Muscle layer of duodenum (tissue), 2 donors: ENCODE data around the gene SNRPD2.

Source experiments
- H3K27ac ChIP-seq: one replicate; pipeline ENCODE4 v1.7.0; 2013; ENCODE audit warnings: mild to moderate bottlenecking, low read length
- H3K27me3 ChIP-seq: one replicate; pipeline ENCODE4 v1.7.0; 2013; ENCODE audit warnings: low read depth, mild to moderate bottlenecking, control low read depth, low read length
- H3K36me3 ChIP-seq, 2 donors: one replicate each; pipeline ENCODE4 v1.7.0; 2013; ENCODE audit warnings: low read length in 2 of 2, control low read depth in 1 of 2, mild to moderate bottlenecking in 1 of 2; ENCODE audit not compliant: insufficient read depth in 2 of 2, control insufficient read depth in 1 of 2
- H3K4me1 ChIP-seq, 2 donors: one replicate each; pipeline ENCODE4 v1.7.0; 2013; ENCODE audit warnings: low read length in 2 of 2, mild to moderate bottlenecking in 2 of 2, control low read depth in 1 of 2, moderate library complexity in 1 of 2; ENCODE audit not compliant: insufficient read depth in 2 of 2, control insufficient read depth in 1 of 2
- H3K4me3 ChIP-seq, 2 donors: one replicate each; pipeline ENCODE4 v1.7.0; 2013; ENCODE audit warnings: low read length in 2 of 2, low read depth in 1 of 2, mild to moderate bottlenecking in 1 of 2
- H3K9me3 ChIP-seq, 2 donors: one replicate each; pipeline ENCODE4 v1.7.0; 2013; ENCODE audit warnings: low read length in 2 of 2, control low read depth in 1 of 2, mild to moderate bottlenecking in 1 of 2; ENCODE audit not compliant: control insufficient read depth in 1 of 2
- donor health status: healthy.

The SNRPD2 gene

DNA sequence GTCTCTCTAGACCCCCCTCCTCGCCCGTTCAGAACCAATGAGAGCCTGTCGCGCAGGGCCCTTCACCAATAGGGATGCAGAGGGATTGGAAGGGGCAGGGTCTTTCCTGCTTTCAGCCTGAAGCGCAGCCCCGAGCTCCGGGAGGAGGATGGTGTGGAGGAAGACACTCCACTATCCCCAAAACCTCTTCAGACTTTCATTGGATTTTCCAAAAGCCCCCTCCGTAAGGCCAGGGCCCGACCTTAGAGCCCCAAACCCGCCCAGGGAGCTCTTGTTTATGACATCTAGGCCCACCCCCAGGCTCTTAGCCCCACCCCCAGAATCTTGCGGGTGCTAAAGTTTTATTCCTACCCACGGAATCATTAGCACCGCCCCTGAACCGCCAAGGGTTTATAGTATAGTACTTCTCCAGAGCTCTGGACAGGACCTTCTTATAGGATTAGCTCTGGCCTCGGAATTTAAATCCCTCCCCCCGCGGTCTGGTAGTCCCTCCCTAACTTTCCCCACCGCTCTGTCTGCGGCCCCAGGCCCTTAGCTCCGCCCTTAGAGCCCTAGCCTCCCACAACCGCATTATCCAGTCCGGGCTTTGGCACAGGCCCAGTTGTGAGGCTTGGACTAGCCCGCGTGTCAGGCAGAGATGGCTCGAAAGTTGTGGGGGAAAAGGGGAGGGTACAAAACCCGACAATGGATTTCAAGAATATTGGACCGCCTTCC, 46.0 kb downstream of the SNRPD2 start:
- peaks cover 11% of the 10 kb centered on the region for H3K27me3 ChIP-seq
- H3K4me1 ChIP-seq = peaks cover 0 to 36% of the 10 kb centered on the region in 2 donors
- H3K9me3 ChIP-seq = no peaks in the 10 kb centered on the region
- no peaks in the 10 kb centered on the region for H3K36me3 ChIP-seq
- peak overlapping the region; percentile 26 to 42 for H3K4me3 ChIP-seq
- H3K27ac ChIP-seq = no peak overlapping the region

- H3K4me3 ChIP-seq = peak overlapping the region in 1 of 2 donors; percentile 42
- peaks cover 0 to 36% of the 10 kb centered on the region in 2 donors for H3K4me1 ChIP-seq
These were observed 46.6 kb downstream of the SNRPD2 start for GRCh38 chr19:45645068-45645630.

GRCh38 chr19:45643927-45644771, 47.6 kb downstream of the SNRPD2 start:
- Histone ChIP-seq H3K4me1 (peaks cover 0 to 40% of the 10 kb centered on the region in 2 donors), H3K36me3 (no peaks in the 10 kb centered on the region), H3K27ac (no peak overlapping the region), H3K27me3 (peaks cover 11% of the 10 kb centered on the region), H3K4me3 (no peak overlapping the region), H3K9me3 (no peaks in the 10 kb centered on the region)

More at GRCh38 chr19:45645068-45645630, 46.6 kb downstream of the SNRPD2 start:
- Histone ChIP-seq H3K27ac (no peak overlapping the region), H3K36me3 (no peaks in the 10 kb centered on the region), H3K27me3 (peaks cover 11% of the 10 kb centered on the region), H3K9me3 (no peaks in the 10 kb centered on the region)

GRCh38 chr19:45643024-45643926, 48.5 kb downstream of the SNRPD2 start:
- H3K4me1 ChIP-seq = peaks cover 4 to 48% of the 10 kb centered on the region in 2 donors
- no peaks in the 10 kb centered on the region for H3K36me3 ChIP-seq
- H3K9me3 ChIP-seq = no peaks in the 10 kb centered on the region
- peaks cover 11% of the 10 kb centered on the region for H3K27me3 ChIP-seq
- H3K4me3 ChIP-seq = no peak overlapping the region
- H3K27ac ChIP-seq = no peak overlapping the region

- H3K9me3 ChIP-seq = no peaks in the 10 kb centered on the region
- peak overlapping the region; percentile 44 to 53 for H3K4me3 ChIP-seq
- peaks cover 11% of the 10 kb centered on the region for H3K27me3 ChIP-seq
- H3K36me3 ChIP-seq = no peaks in the 10 kb centered on the region
- H3K4me1 ChIP-seq = peaks cover 4 to 49% of the 10 kb centered on the region in 2 donors
- H3K27ac ChIP-seq = peak overlapping the region; percentile 56
These were observed 50.3 kb downstream of the SNRPD2 start for GRCh38 chr19:45641274-45642105.

- no peaks in the 10 kb centered on the region for H3K9me3 ChIP-seq
- H3K27ac ChIP-seq = no peak overlapping the region
- no peaks in the 10 kb centered on the region for H3K36me3 ChIP-seq
- H3K4me1 ChIP-seq = peaks cover 4 to 46% of the 10 kb centered on the region in 2 donors
- H3K27me3 ChIP-seq = peaks cover 5% of the 10 kb centered on the region
- H3K4me3 ChIP-seq = peak overlapping the region in 1 of 2 donors; percentile 53
These were observed 50.9 kb downstream of the SNRPD2 start for GRCh38 chr19:45640849-45641273.

DNA sequence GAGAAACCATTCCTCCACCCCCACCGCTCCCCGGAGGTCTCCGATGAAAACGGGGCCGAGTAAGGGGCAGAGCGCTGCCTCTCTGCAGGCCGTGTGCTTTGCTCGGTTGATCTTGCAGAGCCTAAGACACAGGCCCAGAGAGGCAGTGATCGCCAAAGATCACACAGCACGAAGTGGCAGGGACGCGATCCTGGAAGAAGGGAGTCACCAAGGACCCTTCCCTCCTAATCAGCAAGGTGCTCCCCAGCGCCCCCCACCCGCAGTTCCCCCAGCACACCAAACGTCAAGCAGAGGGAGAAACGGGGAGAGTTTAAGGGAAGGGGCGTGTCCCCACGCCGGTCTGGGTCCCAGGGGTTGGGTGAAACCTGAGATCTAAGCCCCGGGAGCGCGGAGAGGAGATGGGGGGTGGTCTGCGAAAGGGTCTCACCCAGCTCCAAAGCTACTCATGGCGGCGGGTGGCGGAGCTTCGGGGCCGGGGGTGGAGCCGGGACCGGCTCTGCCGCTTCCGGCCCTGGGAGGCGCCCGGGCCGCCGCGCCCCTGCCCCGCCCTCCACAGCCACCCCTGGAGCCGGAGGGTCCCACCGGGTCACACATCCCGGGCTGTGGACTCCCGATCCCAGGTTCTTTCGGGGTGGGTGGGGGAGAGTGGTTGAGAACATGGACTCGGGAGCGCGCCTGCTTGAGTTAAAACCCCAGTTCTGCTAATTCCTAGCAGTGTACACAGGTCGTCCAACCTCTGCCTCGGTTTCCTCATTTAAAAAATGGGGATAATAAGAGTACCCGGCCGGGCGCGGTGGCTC, 52.6 kb downstream of the SNRPD2 start, which contains the start of gene EML2:
Gene EML2 (minus strand): TSS at position 468 of the 800 bp plus-strand sequence. CDS start 21 bp downstream, at position 447.
- H3K9me3 ChIP-seq = no peaks in the 10 kb centered on the region
- no peaks in the 10 kb centered on the region for H3K36me3 ChIP-seq
- peaks cover 4 to 39% of the 10 kb centered on the region in 2 donors for H3K4me1 ChIP-seq
- peak within 1 kb of the TSS; percentile 23 for H3K27ac ChIP-seq
- peaks cover 5% of the 10 kb centered on the region for H3K27me3 ChIP-seq
- peak within 1 kb of the TSS; percentile 78 to 83 for H3K4me3 ChIP-seq

DNA sequence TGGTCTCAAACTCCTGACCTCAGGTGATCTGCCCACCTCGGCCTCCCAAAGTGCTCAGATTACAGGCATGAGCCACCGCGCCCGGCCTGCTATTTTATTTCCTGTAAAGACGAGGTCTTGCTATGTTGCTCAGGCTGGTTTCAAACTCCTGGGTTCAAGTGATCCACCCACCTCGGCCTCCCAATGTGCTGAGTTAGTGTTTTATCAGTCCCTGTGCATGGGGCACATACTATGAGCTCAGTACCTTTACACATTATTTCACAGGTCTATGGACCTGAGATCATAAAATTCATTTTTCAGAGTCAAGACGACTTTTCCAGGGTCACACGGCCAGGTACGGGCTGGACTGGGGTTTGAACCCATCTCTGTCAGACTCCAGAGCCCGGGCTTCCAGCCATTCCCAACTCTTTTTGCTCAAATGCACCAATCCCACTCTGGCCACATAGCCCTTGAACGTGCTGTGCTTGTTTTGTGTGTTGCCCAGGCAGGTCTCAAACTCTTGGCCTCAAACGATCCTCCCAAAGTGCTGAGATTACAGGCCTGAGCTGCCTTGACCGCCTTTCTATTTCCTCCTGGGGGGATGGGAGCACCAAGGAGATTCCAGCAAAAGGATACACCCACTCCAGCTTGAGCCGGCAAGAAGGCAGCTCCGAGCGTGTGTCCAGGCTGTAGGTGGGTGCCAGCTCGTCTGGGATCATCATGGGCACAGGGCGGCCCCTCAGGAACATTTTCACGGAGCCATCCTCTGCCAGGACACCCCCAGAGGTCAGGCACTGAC, 53.7 kb downstream of the SNRPD2 start:
- Histone ChIP-seq H3K4me1 (peaks cover 4 to 32% of the 10 kb centered on the region in 2 donors), H3K4me3 (peak overlapping the region; percentile 78 to 83), H3K27ac (no peak overlapping the region)

More for the DNA sequence above, 53.7 kb downstream of the SNRPD2 start:
- Histone ChIP-seq H3K36me3 (no peaks in the 10 kb centered on the region), H3K9me3 (no peaks in the 10 kb centered on the region), H3K27me3 (no peaks in the 10 kb centered on the region)
